Measurements from ENCODE around the gene ARTN. TPM values are rescaled to one million over a fixed set of nuclear protein-coding genes. Genes with fewer than 3 reads are reported as not detected.

The ARTN gene
- total and polyA plus RNA-seq, 2 experiments from 2014 or later, result 6.7 to 35.7 TPM

- no peaks in the 10 kb centered on the region for H3K9me3 Mint-ChIP-seq
- Histone ChIP-seq H3K4me2 (no peak overlapping the region), H3K27me3 (ENCODE audit: insufficient read depth) (no peaks in the 10 kb centered on the region), H3K4me1 (ENCODE audit: insufficient read depth) (peaks cover 9% of the 10 kb centered on the region), H4K20me1 (replicated peaks; ENCODE audit: insufficient read depth) (no peaks in the 10 kb centered on the region; the same call in 1 of the 2 replicates), H3K36me3 (ENCODE audit: insufficient read depth) (no peaks in the 10 kb centered on the region), H2AFZ (no peak overlapping the region), H3K27ac (ENCODE audit: low read depth) (no peak overlapping the region), H3K4me3 (no peak overlapping the region), H3F3A (replicated peaks; ENCODE audit: low read depth) (0 out of 2 replicates have a peak, but pooled peaks cover 5% of the 10 kb centered on the region), H3K79me2 (replicated peaks; ENCODE audit: insufficient read depth) (peaks cover 4% of the 10 kb centered on the region; the same call in 1 of the 2 replicates), H3K9me2 (ENCODE audit: insufficient read depth) (no peaks in the 10 kb centered on the region)
- H3K27me3 Mint-ChIP-seq (ENCODE audit: insufficient read depth, low read depth, poor library complexity), result peaks cover 7% of the 10 kb centered on the region
- ATAC-seq, result no peak
- no peak for DNase-seq (ENCODE audit: low spot score)
- no peak overlapping the region for H3K27ac Mint-ChIP-seq
- no peaks in the 10 kb centered on the region; the same call in 2 of the 3 replicates for H3K36me3 Mint-ChIP-seq (ENCODE audit: low read depth)
- H3K4me3 Mint-ChIP-seq, result no peak overlapping the region
- no peak for TF ChIP-seq ETS1 (IDR thresholded peaks at IDR 0.05)
- peaks cover 28% of the 10 kb centered on the region for H3K4me1 Mint-ChIP-seq
These were observed 16.1 kb downstream of the ARTN start for GRCh38 chr1:43949678-43950077.

GRCh38 chr1:43951021-43951985, 17.7 kb downstream of the ARTN start:
- H3K9me2 ChIP-seq (ENCODE audit: insufficient read depth), result no peaks in the 10 kb centered on the region
- no peaks in the 10 kb centered on the region for H3F3A ChIP-seq (replicated peaks; ENCODE audit: low read depth)
- no peak overlapping the region for H2AFZ ChIP-seq
- no peaks in the 10 kb centered on the region; the same call in 1 of the 2 replicates for H4K20me1 ChIP-seq (replicated peaks; ENCODE audit: insufficient read depth)
- no peak overlapping the region for H3K4me2 ChIP-seq
- no peaks in the 10 kb centered on the region for H3K36me3 ChIP-seq (ENCODE audit: insufficient read depth)
- H3K79me2 ChIP-seq (replicated peaks; ENCODE audit: insufficient read depth), result peaks cover 4% of the 10 kb centered on the region; the same call in 1 of the 2 replicates
- Mint-ChIP-seq H3K9me3 (no peaks in the 10 kb centered on the region), H3K4me3 (no peak overlapping the region), H3K27ac (no peak overlapping the region), H3K36me3 (ENCODE audit: low read depth) (no peaks in the 10 kb centered on the region; the same call in 2 of the 3 replicates), H3K4me1 (peaks cover 21% of the 10 kb centered on the region), H3K27me3 (ENCODE audit: insufficient read depth, low read depth, poor library complexity) (peaks cover 7% of the 10 kb centered on the region)
- no peaks in the 10 kb centered on the region for H3K27me3 ChIP-seq (ENCODE audit: insufficient read depth)
- H3K4me1 ChIP-seq (ENCODE audit: insufficient read depth), result peaks cover 3% of the 10 kb centered on the region; the same call in 1 of the 2 replicates
- no peak overlapping the region for H3K4me3 ChIP-seq
- ATAC-seq, result no peak
- no peak overlapping the region for H3K27ac ChIP-seq (ENCODE audit: low read depth)
- no peak for DNase-seq (ENCODE audit: low spot score)
- TF ChIP-seq EZH2phosphoT487 (IDR thresholded peaks at IDR 0.05; ENCODE audit: unreplicated experiment) (no peak), ZNF331 (CRISPR knock-in tag; IDR thresholded peaks at IDR 0.05; ENCODE audit: low read depth) (no peak), STAT1 (IDR thresholded peaks at IDR 0.05; ENCODE audit: unreplicated experiment) (no peak), ETS1 (IDR thresholded peaks at IDR 0.05) (no peak), NANOG (IDR thresholded peaks at IDR 0.05; ENCODE audit: borderline replicate concordance) (no peak), CTCF (conservative IDR thresholded peaks at IDR 0.05; ENCODE audit: low read depth in 2 of 2) (no peak), ZNF462 (CRISPR knock-in tag; IDR thresholded peaks at IDR 0.05) (no peak), ZNF114 (CRISPR knock-in tag; IDR thresholded peaks at IDR 0.05) (no peak), POLR2AphosphoS5 (IDR thresholded peaks at IDR 0.05; ENCODE audit: low read depth) (no peak)

All from GM23338 (cell line).